ENCODE data around the gene OTX1. TPM values are rescaled to one million over a fixed set of nuclear protein-coding genes. Genes with fewer than 3 reads are reported as not detected.
"Not testable (repeated sequence)": the region's sequence is repeated elsewhere in the genome, so short reads cannot be mapped to it uniquely, and the experiment has no call there.

The OTX1 gene
- total RNA-seq, result under 1 TPM in 1 of 2 donors, not detected in 1; 0.75 TPM

- no peak within 1 kb of the TSS for H3K27ac Mint-ChIP-seq
- H3K36me3 Mint-ChIP-seq, result peaks cover 12% of the 10 kb centered on the region
- peak within 1 kb of the TSS; percentile 84 for H3K4me3 Mint-ChIP-seq
- H3K27me3 Mint-ChIP-seq, result peaks cover 61 to 75% of the 10 kb centered on the region in 2 donors
- H3K4me1 Mint-ChIP-seq (ENCODE audit: low read depth in 2 of 2), result peaks cover 22 to 35% of the 10 kb centered on the region in 2 donors
- no peaks in the 10 kb centered on the region for H3K9me3 Mint-ChIP-seq
- ATAC-seq (peak; percentile 75 to 84), DNase-seq (ENCODE audit: low spot score) (no peak)
Observed at GRCh38 chr2:63050334-63051041, at the start of gene OTX1. TSS of gene OTX1 (plus strand) at chr2:63050830. CDS start at chr2:63052991, 2,161 bp downstream.

- H3K27ac Mint-ChIP-seq, result no peak overlapping the region
- no peaks in the 10 kb centered on the region for H3K27me3 Mint-ChIP-seq
- H3K4me1 Mint-ChIP-seq (ENCODE audit: low read depth in 2 of 2), result no peaks in the 10 kb centered on the region
- DNase-seq (ENCODE audit: low spot score), result no peak
- no peak overlapping the region for H3K4me3 Mint-ChIP-seq
- no peaks in the 10 kb centered on the region for H3K9me3 Mint-ChIP-seq
- H3K36me3 Mint-ChIP-seq, result peaks cover 6% of the 10 kb centered on the region
- ATAC-seq, result no peak
Observed at GRCh38 chr2:63001576-63001975, 49.1 kb upstream of the OTX1 start.

DNA sequence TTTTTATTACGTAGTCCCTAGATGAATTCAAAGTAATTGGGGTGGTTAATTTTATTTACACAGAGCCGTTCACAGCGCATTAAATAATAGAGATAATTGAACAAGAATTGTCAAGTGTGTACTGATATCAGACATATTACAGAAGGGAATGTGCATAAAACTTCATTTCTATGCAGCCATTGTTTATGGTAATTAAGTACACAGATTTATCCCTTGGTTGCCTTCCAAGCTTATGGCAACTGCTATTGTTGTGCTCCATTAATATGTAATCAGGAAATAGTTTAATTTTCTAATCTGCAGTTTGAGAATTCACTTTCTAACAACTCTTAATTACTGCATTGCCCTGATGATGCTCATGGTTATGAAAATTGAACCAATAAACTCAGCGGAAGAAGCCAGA, 47.3 kb upstream of the OTX1 start:
- no peaks in the 10 kb centered on the region for H3K4me1 Mint-ChIP-seq (ENCODE audit: low read depth in 2 of 2)
- ATAC-seq, result no peak
- no peaks in the 10 kb centered on the region for H3K36me3 Mint-ChIP-seq
- no peak for DNase-seq (ENCODE audit: low spot score)
- H3K27me3 Mint-ChIP-seq, result no peaks in the 10 kb centered on the region
- no peak overlapping the region for H3K4me3 Mint-ChIP-seq
- H3K9me3 Mint-ChIP-seq, result no peaks in the 10 kb centered on the region
- no peak overlapping the region for H3K27ac Mint-ChIP-seq

- H3K9me3 Mint-ChIP-seq, result no peaks in the 10 kb centered on the region
- no peaks in the 10 kb centered on the region for H3K36me3 Mint-ChIP-seq
- no peaks in the 10 kb centered on the region for H3K4me1 Mint-ChIP-seq (ENCODE audit: low read depth in 2 of 2)
- no peaks in the 10 kb centered on the region for H3K27me3 Mint-ChIP-seq
- no peak overlapping the region for H3K27ac Mint-ChIP-seq
- DNase-seq (ENCODE audit: low spot score) (no peak), ATAC-seq (no peak)
- no peak overlapping the region for H3K4me3 Mint-ChIP-seq
Observed at GRCh38 chr2:63007813-63008458, 42.7 kb upstream of the OTX1 start.

- ATAC-seq, result no peak
- Mint-ChIP-seq H3K9me3 (no peaks in the 10 kb centered on the region), H3K4me1 (ENCODE audit: low read depth in 2 of 2) (no peaks in the 10 kb centered on the region), H3K36me3 (no peaks in the 10 kb centered on the region), H3K4me3 (no peak overlapping the region), H3K27ac (no peak overlapping the region), H3K27me3 (no peaks in the 10 kb centered on the region)
- no peak for DNase-seq (ENCODE audit: low spot score)
Observed at GRCh38 chr2:63008838-63009237, 41.8 kb upstream of the OTX1 start.

- Mint-ChIP-seq H3K36me3 (no peaks in the 10 kb centered on the region), H3K27me3 (no peaks in the 10 kb centered on the region)
Observed at GRCh38 chr2:63009490-63009889, 41.1 kb upstream of the OTX1 start.

DNA sequence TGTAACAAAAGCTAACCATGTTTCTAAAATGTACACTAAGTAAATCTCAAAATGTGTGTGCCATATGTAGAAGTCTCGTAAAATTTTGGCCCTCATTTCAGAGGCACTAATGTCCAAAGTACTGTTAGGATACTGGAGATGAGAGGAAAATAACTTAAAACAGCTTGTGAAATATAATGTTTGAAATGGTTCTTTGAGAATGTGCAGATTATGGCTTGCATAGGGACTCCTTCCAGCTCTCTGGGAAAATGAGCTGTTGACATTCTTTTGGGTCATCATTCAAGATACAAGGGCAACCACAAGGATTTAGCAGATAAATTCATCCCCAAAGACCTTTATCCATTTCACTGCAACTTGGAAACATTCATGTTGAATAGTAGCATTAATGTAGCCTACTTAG, 38.1 kb upstream of the OTX1 start:
- no peak overlapping the region for H3K4me3 Mint-ChIP-seq
- ATAC-seq (no peak), DNase-seq (ENCODE audit: low spot score) (no peak)
- H3K27ac Mint-ChIP-seq, result no peak overlapping the region
- H3K9me3 Mint-ChIP-seq, result no peaks in the 10 kb centered on the region
- H3K36me3 Mint-ChIP-seq, result no peaks in the 10 kb centered on the region
- no peaks in the 10 kb centered on the region for H3K4me1 Mint-ChIP-seq (ENCODE audit: low read depth in 2 of 2)
- no peaks in the 10 kb centered on the region for H3K27me3 Mint-ChIP-seq

More at GRCh38 chr2:63009490-63009889, 41.1 kb upstream of the OTX1 start:
- DNase-seq (ENCODE audit: low spot score) (no peak), ATAC-seq (no peak)
- Mint-ChIP-seq H3K4me1 (ENCODE audit: low read depth in 2 of 2) (no peaks in the 10 kb centered on the region), H3K4me3 (no peak overlapping the region), H3K27ac (no peak overlapping the region), H3K9me3 (no peaks in the 10 kb centered on the region)

DNA sequence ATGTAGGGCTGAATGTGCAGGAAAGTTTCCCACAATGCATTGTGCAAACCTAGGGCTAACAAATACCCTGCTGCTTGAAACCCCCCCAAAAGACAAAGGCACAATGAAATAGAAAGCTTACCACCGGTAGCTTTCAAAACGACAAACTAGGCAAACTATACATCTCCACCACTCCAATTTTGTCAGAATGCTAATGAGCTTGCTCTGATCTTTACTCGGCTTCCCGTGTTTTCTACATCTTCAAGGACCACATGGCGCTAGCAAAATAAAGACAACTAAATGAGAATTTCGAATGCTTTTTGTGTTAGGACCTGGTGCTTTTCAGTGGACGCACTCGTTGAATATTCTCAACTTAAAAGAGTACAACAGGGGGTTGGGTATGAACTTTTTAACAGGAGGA, 37.2 kb upstream of the OTX1 start:
- Mint-ChIP-seq H3K4me3 (no peak overlapping the region), H3K27ac (no peak overlapping the region), H3K36me3 (no peaks in the 10 kb centered on the region), H3K27me3 (no peaks in the 10 kb centered on the region), H3K9me3 (no peaks in the 10 kb centered on the region), H3K4me1 (ENCODE audit: low read depth in 2 of 2) (no peaks in the 10 kb centered on the region)
- ATAC-seq (no peak), DNase-seq (ENCODE audit: low spot score) (no peak)

DNA sequence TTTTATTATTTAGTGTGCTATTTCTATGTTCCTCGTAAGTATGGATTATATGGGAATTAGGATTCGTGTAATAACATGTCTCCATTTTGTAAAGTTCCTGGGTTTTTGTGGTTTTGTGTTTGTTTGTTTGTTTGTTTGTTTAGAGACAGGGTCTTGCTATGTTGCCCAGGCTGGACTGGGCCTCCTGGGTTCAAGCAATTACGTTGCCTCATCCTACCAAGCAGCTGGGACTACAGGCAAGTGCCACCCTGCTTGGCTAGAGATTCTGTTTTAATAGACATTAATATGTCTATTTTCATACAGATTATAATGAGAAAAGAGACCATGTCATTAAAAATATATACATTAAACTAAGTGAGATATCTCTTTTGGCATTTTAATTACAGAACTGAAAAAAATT, 35.2 kb upstream of the OTX1 start:
- H3K36me3 Mint-ChIP-seq, result no peaks in the 10 kb centered on the region
- H3K4me1 Mint-ChIP-seq (ENCODE audit: low read depth in 2 of 2), result no peaks in the 10 kb centered on the region
- no peak overlapping the region for H3K4me3 Mint-ChIP-seq

DNA sequence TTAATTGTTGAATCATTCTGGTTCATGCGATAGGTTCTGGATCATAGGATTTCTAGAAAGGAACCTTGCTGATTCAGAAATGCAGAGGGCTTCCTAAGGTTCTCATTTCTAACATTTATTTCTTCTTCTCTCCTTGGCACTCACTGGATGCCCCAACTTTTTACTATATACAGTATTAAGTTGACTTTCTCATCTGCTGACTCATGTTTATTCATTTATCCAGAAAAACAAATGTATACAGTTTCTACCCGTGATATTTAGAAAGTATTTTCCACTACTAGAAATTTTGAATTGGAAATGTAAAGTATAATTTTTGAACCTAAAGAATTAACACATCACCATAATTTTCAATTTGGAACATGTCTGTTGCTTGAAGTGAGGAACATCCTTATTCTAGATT, 32.2 kb upstream of the OTX1 start:
- no peak overlapping the region for H3K27ac Mint-ChIP-seq
- no peaks in the 10 kb centered on the region for H3K36me3 Mint-ChIP-seq
- H3K27me3 Mint-ChIP-seq, result no peaks in the 10 kb centered on the region
- H3K4me3 Mint-ChIP-seq, result no peak overlapping the region
- H3K4me1 Mint-ChIP-seq (ENCODE audit: low read depth in 2 of 2), result no peaks in the 10 kb centered on the region
- H3K9me3 Mint-ChIP-seq, result no peaks in the 10 kb centered on the region
- ATAC-seq, result no peak
- no peak for DNase-seq (ENCODE audit: low spot score)

More for the DNA sequence above, 35.2 kb upstream of the OTX1 start:
- no peak for ATAC-seq
- DNase-seq (ENCODE audit: low spot score), result no peak
- H3K27ac Mint-ChIP-seq, result no peak overlapping the region
- no peaks in the 10 kb centered on the region for H3K27me3 Mint-ChIP-seq
- no peaks in the 10 kb centered on the region for H3K9me3 Mint-ChIP-seq

DNA sequence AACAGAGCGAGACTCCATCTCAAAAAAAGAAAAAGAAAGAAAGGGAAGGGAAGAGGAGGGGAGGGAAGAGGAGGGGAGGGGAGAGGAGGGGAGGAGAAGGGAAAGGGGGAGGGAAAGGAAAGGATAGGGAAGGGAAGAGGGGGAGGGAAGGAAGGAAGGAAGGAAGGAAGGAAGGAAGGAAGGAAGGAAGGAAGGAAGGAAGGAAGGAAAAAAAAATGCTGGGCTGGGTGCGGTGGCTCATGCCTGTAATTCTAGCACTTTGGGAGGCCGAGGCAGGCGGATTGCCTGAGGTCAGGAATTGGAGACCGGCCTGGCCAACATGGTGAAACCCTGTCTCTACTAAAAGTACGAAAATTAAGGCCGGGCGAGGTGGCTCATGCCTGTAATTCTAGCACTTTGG, 30.9 kb upstream of the OTX1 start:
- H3K27ac Mint-ChIP-seq; H3K36me3 Mint-ChIP-seq; H3K9me3 Mint-ChIP-seq; H3K27me3 Mint-ChIP-seq; H3K4me3 Mint-ChIP-seq; DNase-seq (ENCODE audit: low spot score); ATAC-seq; H3K4me1 Mint-ChIP-seq (ENCODE audit: low read depth in 2 of 2): not testable (repeated sequence)

DNA sequence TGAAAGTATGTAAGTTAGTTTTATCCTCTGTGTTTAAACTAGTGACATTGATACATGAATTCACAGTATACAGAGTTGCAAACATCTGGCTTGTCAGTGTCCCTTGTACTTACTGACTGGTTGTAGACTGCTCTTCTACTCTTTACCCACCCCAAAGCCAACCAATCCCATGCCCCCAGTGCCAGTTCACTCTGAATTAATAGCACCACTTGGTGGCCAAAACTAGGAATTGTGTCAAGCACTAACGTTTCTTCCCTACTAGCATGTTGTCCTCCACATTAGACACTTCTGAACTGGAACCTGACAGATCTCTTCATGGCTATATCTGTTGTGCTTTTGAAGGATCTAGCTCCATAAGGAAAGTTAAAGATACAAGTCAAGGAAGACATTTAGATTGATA, 27.2 kb upstream of the OTX1 start:
- Mint-ChIP-seq H3K36me3 (no peaks in the 10 kb centered on the region), H3K27me3 (no peaks in the 10 kb centered on the region), H3K9me3 (no peaks in the 10 kb centered on the region), H3K4me1 (ENCODE audit: low read depth in 2 of 2) (no peaks in the 10 kb centered on the region), H3K4me3 (no peak overlapping the region), H3K27ac (no peak overlapping the region)
- DNase-seq (ENCODE audit: low spot score), result no peak
- no peak for ATAC-seq

- DNase-seq (ENCODE audit: low spot score) (no peak), ATAC-seq (no peak)
- Mint-ChIP-seq H3K9me3 (no peaks in the 10 kb centered on the region), H3K36me3 (no peaks in the 10 kb centered on the region), H3K27me3 (no peaks in the 10 kb centered on the region), H3K4me3 (no peak overlapping the region), H3K27ac (no peak overlapping the region), H3K4me1 (ENCODE audit: low read depth in 2 of 2) (no peaks in the 10 kb centered on the region)
Observed at GRCh38 chr2:63027220-63027619, 23.4 kb upstream of the OTX1 start.

DNA sequence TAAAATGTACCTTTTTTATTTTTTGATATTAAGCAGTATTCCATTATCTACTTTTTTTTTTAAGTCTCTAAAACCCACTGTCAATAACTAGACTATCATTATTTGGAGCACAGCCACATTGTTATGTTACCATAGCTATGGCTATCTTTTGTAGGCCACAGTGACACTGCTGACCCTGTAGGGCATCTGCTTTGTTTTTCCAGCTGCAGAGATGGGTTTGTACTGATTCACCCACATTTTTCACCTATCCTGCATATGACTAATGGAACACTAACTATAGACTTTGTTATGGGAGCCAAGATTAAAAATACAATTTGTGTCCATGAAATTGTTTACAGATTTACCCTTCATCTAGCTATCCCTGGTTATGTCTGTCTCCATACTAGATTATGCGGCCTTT, 21.6 kb upstream of the OTX1 start:
- Mint-ChIP-seq H3K27me3 (no peaks in the 10 kb centered on the region), H3K4me3 (no peak overlapping the region), H3K4me1 (ENCODE audit: low read depth in 2 of 2) (no peaks in the 10 kb centered on the region), H3K9me3 (no peaks in the 10 kb centered on the region), H3K27ac (no peak overlapping the region), H3K36me3 (no peaks in the 10 kb centered on the region)
- DNase-seq (ENCODE audit: low spot score) (no peak), ATAC-seq (no peak)

GRCh38 chr2:63034526-63034925, 16.1 kb upstream of the OTX1 start:
- H3K27ac Mint-ChIP-seq, result no peak overlapping the region
- no peaks in the 10 kb centered on the region for H3K36me3 Mint-ChIP-seq
- ATAC-seq, result no peak
- no peaks in the 10 kb centered on the region for H3K9me3 Mint-ChIP-seq
- no peaks in the 10 kb centered on the region for H3K4me1 Mint-ChIP-seq (ENCODE audit: low read depth in 2 of 2)
- no peak overlapping the region for H3K4me3 Mint-ChIP-seq
- no peak for DNase-seq (ENCODE audit: low spot score)
- H3K27me3 Mint-ChIP-seq, result no peaks in the 10 kb centered on the region

All from natural killer cell treated with Interleukin-12 subunit alpha and Interleukin-12 subunit beta and Interleukin-15 and Interleukin-18, amount 100 ng/mL, for 72 hours (primary cell).